ENCODE results near the gene PMEPA1. TPM values are rescaled to one million over a fixed set of nuclear protein-coding genes. Genes with fewer than 3 reads are reported as not detected.

Gene PMEPA1
- total and polyA plus RNA-seq, 7 experiments from 2014 or later: 0.44 to 10.0 (median 8.7) TPM

Other genes starting within 250 kb of the PMEPA1 start
- not detected for gene CTCFL, start 184.9 kb downstream of the PMEPA1 start, total RNA-seq
- gene CTCFL, start 184.9 kb downstream of the PMEPA1 start, polyA plus RNA-seq: not detected
- gene PCK1, start 148.9 kb downstream of the PMEPA1 start, total RNA-seq: not detected
- gene PCK1, start 148.9 kb downstream of the PMEPA1 start, polyA plus RNA-seq: not detected
- 10 to 100 TPM in 4 of 5 experiments, 1 to 10 TPM in 1; 9.4 to 27.9 (median 14.2) TPM for gene ZBP1, start 89.6 kb downstream of the PMEPA1 start, total RNA-seq
- 1 to 10 TPM; 5.9 to 7.2 TPM for gene ZBP1, start 89.6 kb downstream of the PMEPA1 start, polyA plus RNA-seq

All from naive thymus-derived CD4-positive, alpha-beta T cell (primary cell).